Left hindlimb (tissue), 1 donor: ENCODE results near the gene RAB8B.
"Not testable (repeated sequence)": the region's sequence is repeated elsewhere in the genome, so short reads cannot be mapped to it uniquely, and the experiment has no call there.

Experiments used
- DNase-seq: peaks from one replicate; pipeline ENCODE4 v3.0.0-alpha.2; 2018

RAB8B gene

GRCh38 chr15:63186065-63186464 is 3.3 kb upstream of the RAB8B start:
- no peak for DNase-seq

GRCh38 chr15:63187589-63188226 is 1.7 kb upstream of the RAB8B start:
- DNase-seq, result no peak

GRCh38 chr15:63188247-63188925 is 1.0 kb upstream of the RAB8B start:
- DNase-seq, result no peak

GRCh38 chr15:63189941-63190768 is 749 bp downstream of the RAB8B start:
- DNase-seq, result no peak

GRCh38 chr15:63190769-63191649 is 1.6 kb downstream of the RAB8B start:
- DNase-seq, result no peak

GRCh38 chr15:63191895-63192618 is 2.7 kb downstream of the RAB8B start:
- no peak for DNase-seq

GRCh38 chr15:63192619-63193206 is 3.3 kb downstream of the RAB8B start:
- DNase-seq, result no peak

- DNase-seq, result no peak
Observed at GRCh38 chr15:63194302-63194701, 4.9 kb downstream of the RAB8B start.

- DNase-seq, result no peak
Observed at GRCh38 chr15:63194880-63195568, 5.6 kb downstream of the RAB8B start.

GRCh38 chr15:63195569-63196015 is 6.2 kb downstream of the RAB8B start:
- DNase-seq, result no peak

- no peak for DNase-seq
Observed at GRCh38 chr15:63196842-63197241, 7.4 kb downstream of the RAB8B start.

- no peak for DNase-seq
Observed at GRCh38 chr15:63197626-63198025, 8.2 kb downstream of the RAB8B start.

- no peak for DNase-seq
Observed at GRCh38 chr15:63198371-63199250, 9.2 kb downstream of the RAB8B start.

GRCh38 chr15:63200464-63201249 is 11.3 kb downstream of the RAB8B start:
- DNase-seq, result no peak

GRCh38 chr15:63202861-63203260 is 13.5 kb downstream of the RAB8B start:
- DNase-seq, result no peak

GRCh38 chr15:63203451-63204090 is 14.2 kb downstream of the RAB8B start:
- DNase-seq, result no peak

- no peak for DNase-seq
Observed at GRCh38 chr15:63206079-63206478, 16.7 kb downstream of the RAB8B start.

GRCh38 chr15:63208824-63209223 is 19.4 kb downstream of the RAB8B start:
- DNase-seq, result not testable (repeated sequence)
